OCI-M2 (cell line): ENCODE data around the gene MAPK1.
"Not testable (repeated sequence)": the region's sequence is repeated elsewhere in the genome, so short reads cannot be mapped to it uniquely, and the experiment has no call there.

Experiments
- DNase-seq: peaks from one replicate; lab custom pipeline; 2025; ENCODE audit not compliant: unreplicated experiment; lab: John Stamatoyannopoulos, UW

Gene MAPK1

DNA sequence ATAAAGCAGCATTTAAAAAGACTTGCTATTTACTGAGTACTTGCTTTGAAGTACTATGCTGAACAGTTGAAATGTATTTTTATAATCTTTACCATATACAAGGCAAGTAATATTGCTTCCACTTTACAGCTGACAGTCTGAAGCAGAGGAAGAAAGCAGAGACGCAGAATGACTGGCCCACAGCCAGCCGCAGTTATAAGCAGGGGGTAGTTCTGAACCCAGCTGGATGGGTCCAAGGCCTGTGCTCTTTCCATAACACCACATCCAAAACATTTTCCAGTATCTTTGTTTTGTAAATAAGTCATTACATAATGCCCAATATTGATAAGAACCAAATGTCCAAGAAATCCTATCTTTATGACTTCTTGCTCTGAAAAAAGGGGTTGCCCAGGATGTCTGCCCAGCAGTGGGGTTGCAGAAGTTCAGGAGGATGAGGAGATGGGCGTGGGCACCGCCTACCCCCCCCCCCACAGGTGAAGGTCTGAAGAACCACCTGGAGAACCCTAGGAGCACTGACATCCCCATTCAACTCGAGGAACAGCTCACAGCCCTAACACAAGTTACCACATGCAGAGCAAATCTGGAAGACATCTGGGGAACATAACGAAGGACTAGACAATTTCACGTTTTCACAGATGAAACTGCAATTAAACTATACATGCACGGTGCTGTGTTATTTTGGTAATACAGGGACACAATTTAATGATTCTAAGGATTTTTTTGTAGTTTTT, 107.6 kb downstream of the MAPK1 start:
- DNase-seq = no peak

DNA sequence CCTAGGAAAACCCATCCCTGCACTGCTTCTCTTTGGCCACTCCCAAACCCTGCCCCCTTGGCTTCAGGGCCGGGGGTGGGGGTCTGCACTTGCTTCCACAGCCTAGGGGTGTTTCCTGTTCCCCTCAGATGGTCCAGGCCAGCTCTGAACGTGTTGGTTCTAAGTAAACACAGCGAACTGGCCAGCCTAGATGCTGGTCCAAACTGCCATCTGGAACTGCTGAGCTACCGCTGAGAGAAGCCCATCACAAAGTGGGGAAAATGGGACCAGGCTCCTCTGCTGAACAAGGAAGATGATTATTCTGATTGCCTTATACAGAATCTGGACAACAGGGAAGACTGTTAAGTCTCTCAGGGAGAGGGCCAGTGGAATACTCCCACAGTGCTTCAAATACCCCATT, 108.4 kb downstream of the MAPK1 start:
- DNase-seq = no peak

DNA sequence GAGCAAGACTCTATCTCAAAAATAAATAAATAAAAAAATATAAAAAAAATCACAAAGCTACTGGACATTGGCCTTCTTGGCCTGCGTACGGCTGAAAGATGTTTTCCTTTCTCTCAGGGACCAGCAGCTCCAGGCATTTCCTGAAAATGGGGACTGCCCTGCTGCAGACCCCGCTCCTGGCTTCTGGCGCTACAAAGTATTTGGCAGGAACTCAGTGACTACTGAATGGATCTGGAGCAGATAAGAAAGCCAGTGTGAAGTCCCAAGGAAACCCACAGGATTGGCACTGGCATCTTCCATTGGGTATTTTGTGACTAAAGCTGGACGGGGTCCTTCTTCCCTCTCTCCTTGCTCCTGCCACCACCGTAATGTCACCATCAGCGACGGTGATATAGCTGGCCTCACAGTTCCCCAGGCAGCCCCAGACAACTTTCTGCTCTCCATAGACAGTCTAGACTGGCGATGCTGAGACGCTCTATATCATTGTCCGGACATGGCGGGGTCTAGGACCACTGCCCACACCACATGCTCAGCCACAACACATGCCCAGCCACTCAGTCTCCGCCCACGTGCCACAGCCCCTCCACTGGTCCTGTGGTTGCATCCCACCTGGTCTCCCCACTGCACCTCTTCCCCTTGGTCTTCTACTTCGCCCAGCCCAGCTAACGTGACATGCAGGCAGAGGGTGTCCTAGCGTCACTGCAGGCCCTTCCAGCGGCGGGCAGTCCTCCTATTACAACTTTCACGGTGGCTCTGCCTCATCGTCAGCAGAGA, 109.2 kb downstream of the MAPK1 start:
- no peak for DNase-seq

DNA sequence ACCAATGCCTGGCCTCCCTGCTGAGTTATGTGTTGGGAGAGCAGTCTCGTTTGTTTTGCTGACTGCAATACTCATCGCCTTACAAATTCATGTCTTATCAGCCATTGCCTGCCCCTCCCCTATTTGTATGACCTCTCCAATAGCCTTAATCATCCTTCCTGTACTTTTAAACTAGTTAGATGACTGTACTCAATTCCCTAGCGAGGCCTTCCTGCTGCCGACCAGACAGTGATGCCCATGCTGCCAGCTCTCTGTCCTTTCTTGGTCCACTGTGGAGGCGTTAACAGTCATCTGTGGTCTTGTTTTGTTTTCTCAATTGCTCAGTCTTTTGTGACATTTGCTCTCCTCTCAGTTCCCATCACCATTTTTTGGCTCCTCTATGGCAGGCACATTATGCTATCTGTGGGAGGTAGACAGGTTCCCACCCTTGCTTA, 111.6 kb downstream of the MAPK1 start:
- DNase-seq = no peak

DNA sequence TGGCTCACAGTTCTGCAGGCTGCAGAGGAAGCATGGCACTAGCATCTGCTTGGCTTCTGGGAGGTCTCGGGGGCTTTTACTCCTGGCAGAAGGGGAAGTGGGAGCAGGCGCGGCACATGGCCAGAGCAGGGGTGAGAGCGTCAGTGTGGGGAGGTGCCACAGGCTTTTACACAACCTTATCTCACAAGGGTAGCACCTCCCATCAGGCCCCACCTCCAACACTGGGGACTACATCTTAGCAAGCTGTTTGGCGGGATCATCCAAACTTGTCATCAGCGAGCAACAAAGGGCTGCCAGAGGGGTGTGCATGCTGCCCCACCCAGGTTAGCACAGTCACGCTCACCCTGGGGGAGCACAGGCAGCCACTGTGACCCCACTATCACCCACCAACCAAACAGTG, 112.9 kb downstream of the MAPK1 start:
- DNase-seq = peak; percentile 14

DNA sequence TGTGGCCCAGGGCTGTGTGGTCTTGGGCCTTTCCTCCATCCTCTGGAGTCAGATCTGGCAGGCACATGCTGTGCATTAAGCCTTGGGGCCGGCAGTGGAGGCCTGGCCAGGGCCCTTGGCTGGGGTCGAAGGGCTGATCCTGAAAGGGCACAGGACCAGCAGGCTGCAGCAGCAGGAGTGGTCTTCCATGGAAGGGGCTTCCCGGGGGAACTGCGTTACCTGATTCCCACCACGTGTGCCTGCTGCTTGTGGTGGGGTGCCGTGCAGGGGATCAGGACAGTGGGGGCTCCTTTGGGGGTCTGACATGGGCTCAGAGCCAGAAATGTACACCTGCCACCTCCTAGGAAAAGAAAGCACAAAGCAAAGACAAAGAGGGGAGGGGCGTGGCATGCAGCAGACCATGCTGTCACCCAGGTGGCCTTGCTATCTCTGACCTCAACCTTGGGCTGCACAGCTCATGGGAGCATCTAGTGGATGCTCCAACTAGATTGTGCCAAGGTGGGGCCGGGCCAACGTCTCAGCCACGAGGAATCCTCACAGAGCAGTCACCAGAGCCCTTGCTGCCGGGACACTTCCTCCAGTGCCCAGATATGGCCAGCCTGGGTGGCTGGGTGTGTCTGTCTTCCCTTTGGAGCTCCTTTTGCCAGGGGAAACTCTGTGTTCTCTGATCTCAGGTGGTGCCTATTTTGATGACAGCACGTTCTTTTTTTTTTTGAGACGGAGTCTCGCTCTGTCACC, 113.9 kb downstream of the MAPK1 start:
- no peak for DNase-seq

DNA sequence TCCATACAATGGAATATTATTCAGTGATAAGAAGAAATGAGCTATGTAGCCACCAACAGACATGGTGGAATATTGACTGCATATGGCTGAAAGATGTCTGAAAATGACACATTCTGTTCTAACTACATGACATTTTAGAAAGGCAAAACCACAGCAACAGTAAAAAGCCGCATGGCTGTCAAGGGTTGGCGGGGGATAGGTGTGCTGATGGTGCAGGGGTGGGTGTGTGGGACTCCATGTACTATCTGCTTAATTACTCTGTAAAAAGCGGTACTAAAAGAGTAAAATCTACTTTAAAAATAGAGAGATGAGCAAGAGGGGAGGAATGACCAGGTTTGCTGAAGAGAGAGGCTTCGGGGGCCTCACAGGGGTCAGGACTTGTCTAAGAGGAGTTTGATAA, 115.2 kb downstream of the MAPK1 start:
- no peak for DNase-seq

DNA sequence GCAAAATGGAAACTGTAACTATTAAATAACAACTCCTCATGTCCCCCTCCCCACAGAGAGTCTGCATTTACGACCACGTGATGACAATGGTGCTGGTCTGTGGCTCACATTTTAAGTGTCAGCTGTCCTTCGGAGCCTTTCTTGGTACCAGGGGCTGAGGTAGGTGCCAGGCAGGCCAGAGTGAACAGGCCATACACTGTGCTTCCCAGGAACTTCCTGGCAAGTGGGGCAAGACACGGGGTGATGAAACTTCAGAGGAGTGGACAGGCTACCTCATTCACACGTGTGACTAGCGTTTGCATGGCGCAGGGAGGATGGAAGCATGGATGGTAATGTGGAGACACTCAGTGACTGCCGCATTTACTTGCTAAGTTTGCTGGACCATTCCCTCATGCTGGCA, 121.5 kb downstream of the MAPK1 start:
- no peak for DNase-seq

DNA sequence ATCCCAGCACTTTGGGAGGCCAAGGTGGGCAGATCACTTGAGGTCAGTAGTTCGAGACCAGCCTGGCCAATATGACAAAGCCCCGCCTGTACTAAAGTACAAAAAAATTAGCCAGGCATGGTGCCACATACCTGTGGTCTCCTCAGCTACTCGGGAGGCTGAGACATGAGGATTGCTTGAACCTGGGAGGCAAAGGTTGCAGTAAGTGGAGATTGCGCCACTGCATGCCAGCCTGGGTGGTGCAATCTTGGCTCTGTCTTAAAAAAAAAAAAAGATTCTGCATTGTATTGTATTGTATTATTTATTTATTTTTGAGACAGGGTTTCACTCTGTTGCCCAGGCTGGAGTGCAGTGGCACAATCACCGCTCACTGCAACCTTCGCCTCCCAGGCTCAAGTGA, 122.5 kb downstream of the MAPK1 start:
- not testable (repeated sequence) for DNase-seq

DNA sequence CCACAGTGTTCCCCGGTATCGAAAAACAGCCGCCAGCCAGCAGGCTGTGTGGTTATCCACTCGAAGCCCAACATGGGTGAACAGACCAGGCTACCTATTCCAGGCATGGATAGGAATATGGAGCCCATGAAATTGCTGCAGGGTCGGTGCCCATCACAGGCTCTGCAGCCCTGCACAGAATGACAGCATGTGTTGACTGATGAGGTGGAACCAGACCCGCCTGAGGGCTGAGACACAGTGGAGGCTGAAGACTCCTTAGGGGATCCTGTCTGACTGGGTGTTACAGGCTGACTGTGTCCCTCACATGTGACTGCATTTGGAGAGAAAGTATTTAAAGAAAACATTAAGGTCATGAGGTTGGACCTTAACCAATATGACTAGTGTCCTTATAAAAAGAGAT, 125.7 kb downstream of the MAPK1 start:
- DNase-seq = no peak

DNA sequence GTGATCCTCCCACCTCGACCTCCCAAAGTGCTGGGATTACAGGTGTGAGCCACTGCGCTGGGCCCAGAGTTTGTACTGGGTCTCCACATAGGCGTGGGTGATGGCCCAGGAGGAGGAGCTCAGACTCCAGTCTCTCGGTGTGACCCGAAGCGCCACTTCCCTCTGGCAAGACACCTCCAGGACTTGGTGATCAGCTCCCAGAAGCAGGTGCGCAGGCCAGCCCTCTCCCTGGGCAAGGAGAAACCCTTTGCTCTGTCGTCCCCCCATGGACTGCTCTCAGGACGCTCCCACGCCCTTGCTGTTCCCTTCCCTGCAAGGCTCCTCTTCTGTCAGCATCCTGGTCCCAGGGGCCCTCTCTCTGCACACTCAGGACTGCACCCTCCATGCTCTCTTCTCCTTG, 126.4 kb downstream of the MAPK1 start:
- DNase-seq = no peak

DNA sequence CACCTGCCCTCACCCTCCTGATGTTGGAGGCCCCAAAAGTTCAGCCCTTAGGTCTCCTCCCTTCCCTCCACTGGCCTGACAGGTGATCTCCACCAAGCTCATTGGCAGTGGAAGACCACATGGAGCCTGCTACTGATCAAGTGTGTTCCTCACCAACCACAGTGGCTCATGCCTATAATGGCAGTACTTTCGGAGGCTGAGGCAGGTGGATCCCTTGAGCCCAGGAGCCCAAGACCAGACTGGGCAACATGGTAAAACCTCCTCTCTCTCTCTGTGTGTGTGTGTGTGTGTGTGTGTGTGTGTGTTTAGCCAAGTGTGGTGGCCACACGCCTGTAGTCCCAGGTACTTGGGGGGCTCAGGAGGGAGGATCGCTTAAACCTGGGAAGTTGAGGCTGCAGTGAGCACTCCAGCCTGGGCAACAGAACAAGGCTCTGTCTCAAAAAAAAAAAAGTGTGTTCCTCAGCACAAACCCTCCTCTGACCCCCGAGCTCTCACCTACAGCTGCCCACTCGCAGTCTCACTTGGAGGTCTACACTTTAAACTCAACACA, 127.5 kb downstream of the MAPK1 start:
- DNase-seq = no peak

DNA sequence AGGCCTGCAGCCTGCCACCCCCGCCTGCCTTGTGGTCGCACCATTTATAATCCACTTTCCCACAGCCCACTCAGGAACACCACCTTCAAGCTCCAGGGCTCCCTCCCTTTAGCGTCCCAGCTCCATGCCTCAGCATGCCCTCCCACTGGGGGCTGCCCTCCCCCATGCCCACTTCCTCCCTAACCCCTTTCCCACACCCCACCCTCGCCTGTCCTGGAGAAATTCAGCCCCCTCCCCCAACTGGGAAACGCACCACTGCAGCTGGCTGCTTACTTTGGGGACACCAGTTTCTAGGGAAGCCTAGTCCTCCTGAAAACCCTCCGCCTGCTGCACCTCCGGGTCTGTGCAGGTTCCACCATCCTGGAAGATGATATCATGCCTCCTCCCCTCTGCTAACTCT, 128.5 kb downstream of the MAPK1 start:
- no peak for DNase-seq

DNA sequence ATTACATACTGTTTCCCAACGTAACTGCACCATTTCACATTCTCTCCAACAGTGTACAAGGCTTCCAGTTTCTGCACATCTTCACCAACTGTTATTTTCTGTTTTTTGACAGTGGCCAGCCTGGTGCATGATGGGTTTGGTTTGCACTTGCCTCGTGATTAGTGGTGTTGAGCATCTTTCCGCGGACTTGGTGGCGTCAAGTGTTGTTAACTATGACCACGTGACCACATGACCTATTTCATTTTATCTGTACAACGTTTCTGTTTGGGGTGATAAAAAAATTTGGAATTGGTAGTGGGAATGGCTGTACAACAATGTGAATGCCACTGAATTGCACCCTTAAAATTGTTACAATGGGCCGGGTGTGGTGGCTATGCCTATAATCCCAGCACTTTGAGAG, 129.4 kb downstream of the MAPK1 start:
- no peak for DNase-seq

DNA sequence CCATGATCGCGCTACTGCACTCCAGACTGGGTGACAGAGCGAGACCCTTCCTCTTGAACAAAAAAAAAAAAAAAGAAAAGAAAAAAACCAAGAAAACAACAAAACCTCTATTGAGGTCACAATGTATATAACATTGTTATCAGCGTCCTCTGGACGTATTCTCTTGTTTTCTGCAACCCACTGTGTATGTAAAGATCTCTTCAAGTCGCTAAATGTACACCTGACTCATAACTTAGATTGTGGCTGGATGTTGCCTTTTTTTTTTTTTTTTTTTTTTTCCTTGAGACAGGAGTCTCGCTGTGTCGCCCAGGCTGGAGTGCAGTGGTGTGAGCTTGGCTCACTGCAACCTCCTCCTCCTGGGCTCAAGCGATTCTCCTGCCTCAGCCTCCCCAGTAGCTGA, 130.5 kb downstream of the MAPK1 start:
- DNase-seq = no peak

DNA sequence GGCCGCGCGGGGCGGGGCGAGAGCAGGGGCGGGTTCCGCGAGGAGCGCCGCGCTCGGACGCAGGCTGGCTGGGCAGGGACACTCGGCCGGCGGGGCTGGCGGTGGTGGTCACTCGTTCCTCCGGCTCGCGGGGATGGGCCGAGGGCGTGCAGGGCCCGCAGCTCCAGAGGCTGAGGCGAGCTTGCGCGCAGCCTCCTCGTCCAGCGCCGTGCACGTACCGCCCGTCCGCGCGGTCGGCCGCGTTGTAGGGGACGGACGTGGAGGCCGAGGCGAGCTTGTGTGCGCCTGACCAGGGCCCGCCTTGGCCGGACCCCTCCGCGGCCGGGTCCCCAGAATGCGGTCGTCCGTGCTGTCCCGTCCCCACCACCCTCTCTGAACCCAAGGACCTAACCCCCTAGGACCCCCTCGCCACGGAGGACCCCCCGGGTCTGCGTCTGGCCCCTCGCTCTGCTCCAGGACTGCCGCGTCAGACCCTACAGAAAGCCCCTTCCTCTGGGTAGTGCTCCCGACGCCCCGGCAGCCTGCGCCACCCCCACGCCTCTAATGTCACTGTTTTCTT, 131.3 kb downstream of the MAPK1 start:
- no peak for DNase-seq

DNA sequence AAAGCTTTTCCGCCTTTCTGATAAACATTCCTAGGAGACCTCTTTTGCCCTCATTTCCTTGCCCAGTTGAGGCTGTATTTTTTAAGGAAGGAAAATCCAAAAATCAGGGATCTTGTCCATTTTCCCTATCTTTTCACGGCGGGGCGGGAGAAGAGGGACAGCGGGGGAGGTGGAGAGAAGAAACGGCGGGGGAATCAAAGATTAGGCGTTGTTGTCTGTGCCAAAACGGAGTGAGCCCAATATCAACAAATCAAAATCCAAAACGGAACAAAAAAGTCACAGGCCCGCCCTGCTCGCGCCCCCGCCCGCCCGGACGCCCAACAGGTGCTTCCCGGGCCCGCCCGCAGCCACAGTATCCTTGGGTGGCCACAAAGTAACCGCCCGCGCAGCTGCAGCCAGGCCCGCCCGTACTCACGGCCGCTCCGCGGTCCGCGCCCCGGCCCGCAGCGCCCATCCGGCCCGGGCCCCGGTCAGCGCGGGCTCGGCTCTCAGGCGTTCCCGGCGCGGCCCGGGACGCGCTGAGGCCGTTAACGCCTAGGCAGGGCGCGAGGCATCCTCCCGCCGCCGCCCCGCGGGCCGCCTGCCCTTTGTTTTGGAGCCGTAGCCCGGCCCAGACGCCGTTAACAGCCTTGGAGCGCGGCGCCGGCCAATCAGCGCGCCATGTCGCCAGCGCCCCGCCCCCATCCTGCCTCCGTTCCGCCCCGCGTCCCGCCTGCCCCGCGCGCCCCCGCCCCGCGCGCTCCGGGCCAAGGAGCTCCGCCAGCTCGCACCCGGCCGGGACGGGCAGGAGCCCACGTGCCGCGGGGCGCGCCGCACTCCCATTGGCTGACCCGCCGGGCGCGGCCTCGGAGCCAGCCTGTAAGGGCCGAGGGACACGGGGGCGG, 132.0 kb downstream of the MAPK1 start, which contains the start of gene YPEL1:
TSS of gene YPEL1 (minus strand) at position 595 of the 884 bp plus-strand sequence. CDS start 25,050 bp downstream, outside the sequence.
- DNase-seq = peak; percentile 51

DNA sequence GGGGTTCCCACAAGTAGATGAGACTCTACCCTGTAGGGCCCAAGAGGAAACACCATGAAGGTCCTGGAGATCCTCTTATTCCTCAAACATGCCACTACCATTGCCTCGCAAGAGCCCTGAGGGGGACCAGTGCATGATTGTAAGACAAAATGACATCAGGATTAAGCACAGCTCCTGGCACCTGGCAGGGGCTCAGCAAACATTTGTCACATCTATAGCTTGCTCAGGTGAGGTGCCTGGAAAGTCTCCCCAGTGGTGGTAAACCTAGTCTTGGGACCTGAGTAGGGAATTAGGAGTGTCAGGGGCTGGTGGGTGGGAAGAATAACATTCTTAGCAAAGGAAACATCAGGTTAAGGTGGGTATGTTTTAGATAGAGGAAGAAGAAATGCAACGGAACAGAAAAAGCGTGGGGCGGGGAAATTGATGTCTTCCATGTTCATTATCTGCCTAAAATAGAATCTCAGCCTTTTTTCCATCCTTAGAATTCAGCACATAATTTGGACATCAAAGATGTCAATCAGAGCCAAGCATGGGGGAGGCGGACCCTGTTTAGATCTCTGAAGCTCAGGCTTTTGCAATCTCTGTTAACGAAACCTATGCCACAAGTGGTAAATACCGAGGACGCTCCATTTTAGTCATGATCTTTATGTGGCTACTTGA, 132.8 kb downstream of the MAPK1 start:
- DNase-seq = no peak

DNA sequence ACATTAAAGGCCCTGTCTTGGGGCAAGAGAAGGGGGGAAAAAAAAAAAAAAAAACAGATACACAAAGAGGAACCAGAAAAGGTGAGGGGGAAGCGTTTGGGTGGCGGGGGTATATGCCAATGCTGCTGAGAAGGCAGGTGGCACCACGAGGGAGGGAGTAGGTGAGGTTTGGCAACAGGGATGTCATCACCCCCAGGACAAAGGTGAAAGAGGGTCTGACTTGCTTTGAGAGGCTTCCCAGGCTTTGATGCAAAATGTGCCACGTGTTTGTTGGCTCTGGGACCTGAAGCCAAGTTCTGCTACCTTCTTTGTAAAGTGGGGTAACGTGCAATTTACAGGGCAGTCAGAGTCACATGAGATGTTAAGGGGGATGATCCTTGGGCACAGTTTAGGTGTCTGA, 135.9 kb downstream of the MAPK1 start:
- DNase-seq = no peak
